ENCODE measurements around the gene CIROP.

CIROP gene

GRCh38 chr14:23066855-23067744 lies 37.7 kb downstream of the CIROP start:
- DNase-seq (ENCODE audit: low spot score), result no peak

DNA sequence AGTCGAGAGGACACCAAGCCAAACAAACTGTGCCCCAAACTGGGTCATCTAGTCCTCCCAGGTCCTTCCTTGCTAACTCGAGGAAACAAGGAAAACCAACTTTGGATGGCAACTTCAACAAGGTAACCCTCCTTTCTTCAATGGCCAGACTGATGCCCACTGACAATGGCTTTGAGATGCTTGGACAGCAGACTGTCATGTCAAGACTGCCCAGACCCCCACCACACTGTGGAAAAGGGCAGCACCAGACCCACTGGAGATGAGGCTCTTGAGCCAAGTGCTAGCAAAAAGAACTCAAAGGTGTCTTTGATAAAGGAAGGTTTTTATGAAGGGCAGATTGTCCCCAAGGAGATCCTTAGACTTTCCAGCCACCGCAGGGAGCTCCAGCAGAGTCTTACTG lies 38.4 kb downstream of the CIROP start:
- no peak for DNase-seq (ENCODE audit: low spot score)

GRCh38 chr14:23063601-23064000 lies 41.2 kb downstream of the CIROP start:
- DNase-seq (ENCODE audit: low spot score), result no peak

GRCh38 chr14:23062002-23062401 lies 42.8 kb downstream of the CIROP start:
- peak; percentile 95 for DNase-seq (ENCODE audit: low spot score)

- no peak for DNase-seq (ENCODE audit: low spot score)
Measured at GRCh38 chr14:23060536-23061260, 44.1 kb downstream of the CIROP start.

GRCh38 chr14:23058654-23059504 lies 45.9 kb downstream of the CIROP start:
- no peak for DNase-seq (ENCODE audit: low spot score)

DNA sequence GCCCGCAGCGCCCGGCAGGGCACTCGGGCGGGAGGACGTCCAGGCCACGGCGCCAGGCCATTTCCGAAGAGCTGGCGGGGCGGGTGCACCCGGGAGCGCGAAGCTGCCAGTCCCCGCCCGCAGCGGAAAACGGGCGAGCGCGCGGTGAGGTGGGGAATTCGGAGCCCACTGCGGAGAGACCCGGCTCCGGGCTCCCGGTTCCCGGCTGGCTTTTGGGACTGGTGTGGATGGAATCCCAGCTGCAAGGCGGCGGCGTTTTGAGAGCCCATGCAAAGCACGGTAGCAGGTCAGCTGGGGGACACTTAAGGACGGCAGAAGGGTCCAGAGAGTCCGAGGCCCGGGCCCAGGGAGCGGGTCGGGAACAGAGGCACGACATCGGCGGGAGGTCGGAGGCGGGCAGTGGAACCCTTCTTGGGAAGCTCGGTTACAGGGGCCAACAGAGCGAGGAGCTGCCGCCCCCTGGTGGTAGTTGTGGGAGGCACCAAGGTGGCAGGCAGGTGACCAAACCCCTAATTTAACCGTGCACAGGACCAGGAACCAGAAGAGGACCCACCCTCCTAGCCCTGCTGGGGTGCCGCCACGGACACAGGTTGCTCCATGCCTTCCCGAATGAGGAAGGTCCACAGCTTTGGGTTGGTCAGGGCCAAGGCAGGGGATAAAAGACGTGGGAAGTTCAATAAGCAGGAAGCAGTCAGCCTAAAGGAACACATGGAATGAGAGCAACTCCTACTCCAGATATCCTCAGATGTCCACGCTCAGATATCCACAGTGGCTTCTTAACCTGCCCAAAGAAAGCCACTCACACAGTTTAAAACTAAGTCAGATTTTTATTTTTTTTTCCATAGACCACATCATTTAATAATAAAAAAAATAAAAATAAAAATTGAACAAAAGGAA lies 46.8 kb downstream of the CIROP start:
- DNase-seq (ENCODE audit: low spot score), result peak; percentile 89

DNA sequence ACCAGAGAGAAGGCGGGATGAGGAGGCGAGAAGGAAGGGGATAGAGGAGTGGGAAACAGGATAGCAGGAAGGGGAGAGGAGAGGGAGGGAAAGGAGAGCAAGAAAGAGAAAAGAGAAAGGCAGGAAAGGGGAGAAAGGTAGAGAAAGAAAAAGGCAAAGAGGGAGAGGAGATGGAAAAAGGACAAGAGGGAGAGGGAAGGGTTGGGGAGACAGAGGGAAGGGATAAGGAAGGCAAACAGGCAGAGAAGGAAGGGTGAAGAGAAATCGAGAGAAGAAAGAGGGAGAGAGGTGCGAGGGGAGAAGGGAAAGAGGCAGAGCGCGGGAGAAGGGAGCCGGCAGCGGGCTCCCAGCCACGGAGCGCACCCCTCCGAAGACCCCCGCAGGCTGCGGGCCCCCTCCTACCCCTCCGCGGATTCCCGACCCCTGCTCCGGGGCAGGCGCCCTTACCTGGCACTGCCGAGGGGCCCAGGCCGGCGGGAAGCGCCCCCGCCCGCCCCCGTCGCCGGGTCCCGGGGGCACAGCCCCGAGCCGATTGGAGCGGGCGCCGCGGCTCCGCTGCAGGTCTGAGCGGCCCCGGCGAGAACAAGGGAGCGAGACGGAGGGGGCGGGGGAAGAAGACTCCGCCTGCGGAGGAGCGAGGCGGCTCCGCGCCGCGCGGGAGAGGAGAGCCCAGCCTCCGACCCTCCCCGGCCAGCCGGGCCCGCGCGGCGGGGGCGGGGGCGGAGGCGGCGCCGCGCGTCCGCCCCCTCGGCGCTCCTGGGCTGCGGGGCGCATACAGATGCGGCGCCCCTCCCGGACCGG lies 47.6 kb downstream of the CIROP start, which contains the start of gene CDH24:
CDH24 (minus strand) TSS at position 565 of the 801 bp plus-strand sequence. CDS start 1,787 bp downstream, outside the sequence.
- DNase-seq (ENCODE audit: low spot score), result peak; percentile 80

DNA sequence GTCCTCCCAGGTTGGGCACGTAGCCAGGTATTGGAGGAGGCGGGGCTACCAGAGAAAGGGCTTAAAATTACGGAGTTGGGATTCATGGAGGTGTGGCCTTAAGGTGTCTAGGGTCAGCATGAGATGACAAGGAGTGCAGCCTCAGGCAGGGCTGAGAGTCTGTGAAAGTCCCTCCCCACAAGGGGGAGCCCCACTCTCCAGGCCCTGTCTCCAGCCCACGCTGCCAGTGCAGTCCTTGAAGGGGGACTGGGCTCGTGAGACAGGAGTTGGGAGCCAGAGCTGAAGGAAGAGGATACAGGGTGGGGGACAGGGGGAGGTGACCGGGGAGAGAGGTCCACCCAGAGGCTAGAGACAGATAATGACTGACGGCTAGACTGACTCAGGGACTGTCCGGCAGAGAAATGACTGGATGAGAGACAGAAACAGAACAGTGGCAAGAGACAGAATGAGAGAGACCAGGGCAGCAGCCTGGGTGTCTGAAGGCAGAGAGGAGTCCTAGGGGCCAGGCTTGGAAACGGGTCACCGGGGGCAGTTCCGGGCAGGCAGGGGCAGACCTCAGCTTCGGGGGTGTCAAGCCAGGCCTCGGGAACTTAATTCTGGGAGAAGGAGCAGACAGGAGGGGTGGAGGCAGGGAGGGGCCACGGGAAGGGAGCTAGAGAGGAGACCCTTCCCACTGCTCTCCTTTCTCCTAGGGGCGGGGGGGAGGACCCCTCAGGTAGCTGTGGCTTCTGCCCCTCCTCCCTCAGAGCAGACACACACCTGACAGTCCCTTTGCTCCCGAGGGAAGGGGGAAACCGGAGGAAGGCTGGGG lies 48.4 kb downstream of the CIROP start:
- peak; percentile 92 for DNase-seq (ENCODE audit: low spot score)

DNA sequence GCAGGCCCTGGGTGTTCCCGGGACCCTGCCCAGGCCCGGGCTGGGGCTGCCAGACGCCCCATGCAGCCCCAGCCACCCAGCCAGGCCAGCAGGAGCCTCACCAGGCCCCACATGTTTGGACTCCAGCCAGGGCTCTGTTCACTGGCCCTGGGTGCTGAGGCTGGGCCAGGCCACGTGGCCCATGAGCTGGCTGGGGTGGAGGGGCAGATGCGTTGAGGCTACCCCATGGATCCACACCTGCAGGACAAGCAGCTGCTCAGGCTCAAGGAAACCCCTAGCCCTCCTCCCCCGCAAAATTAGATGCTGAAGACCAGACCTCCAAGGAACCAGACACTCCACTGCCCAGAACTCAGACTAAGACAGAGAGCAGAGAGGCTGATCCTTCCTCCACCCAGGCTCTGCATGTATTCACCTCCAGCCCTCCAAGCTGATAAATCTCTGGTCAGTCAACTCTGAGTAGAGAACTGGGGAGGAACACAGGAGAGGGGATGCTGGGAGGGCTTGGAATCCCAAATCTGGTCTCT lies 49.1 kb downstream of the CIROP start:
- peak; percentile 64 for DNase-seq (ENCODE audit: low spot score)

DNA sequence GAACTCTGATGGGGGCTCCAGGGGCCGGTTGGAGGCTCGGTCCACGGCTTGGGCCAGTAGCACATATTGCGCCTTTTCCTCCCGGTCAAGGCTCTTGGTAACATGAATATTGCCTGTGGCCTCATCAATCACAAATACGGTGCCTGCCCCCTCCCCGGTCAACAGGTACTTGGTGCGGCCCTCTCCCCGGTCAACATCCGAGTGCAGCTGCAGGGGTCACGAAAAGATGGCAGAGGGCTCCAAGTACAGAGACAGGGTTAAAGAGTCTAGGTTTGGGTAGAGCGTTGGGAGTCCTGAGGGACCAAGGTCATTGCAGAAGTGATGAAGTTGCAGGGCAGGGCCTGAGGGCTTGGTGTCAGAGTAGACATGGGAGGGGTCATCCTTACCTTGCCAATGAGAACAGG lies 49.6 kb downstream of the CIROP start:
- no peak for DNase-seq (ENCODE audit: low spot score)

- no peak for DNase-seq (ENCODE audit: low spot score)
Measured at GRCh38 chr14:23054000-23054811, 50.6 kb downstream of the CIROP start.

GRCh38 chr14:23053426-23053825 lies 51.4 kb downstream of the CIROP start:
- DNase-seq (ENCODE audit: low spot score), result no peak

GRCh38 chr14:23052671-23053070 lies 52.1 kb downstream of the CIROP start:
- DNase-seq (ENCODE audit: low spot score), result no peak

GRCh38 chr14:23052182-23052623 lies 52.6 kb downstream of the CIROP start:
- no peak for DNase-seq (ENCODE audit: low spot score)

- no peak for DNase-seq (ENCODE audit: low spot score)
Measured at GRCh38 chr14:23051141-23052057, 53.4 kb downstream of the CIROP start.
